K562 (cell line): Measurements from ENCODE around the gene PRUNE1. TPM values are rescaled to one million over a fixed set of nuclear protein-coding genes. Genes with fewer than 3 reads are reported as not detected.
A peak's percentile ranks its signal among the peaks of the same experiment; 100 is the strongest.

Experiments
- DDX20 ChIP-seq: fragments of 450-650 bp; IDR thresholded peaks from 2 replicates; pipeline ENCODE4 v1.6.1; 2016; ENCODE audit warnings: missing genetic modification characterization, low read depth, mild to moderate bottlenecking, missing compliant biosample characterization, moderate library complexity
- FOXJ2 ChIP-seq: fragments of 200-800 bp; sonication (Bioruptor generic); IDR thresholded peaks from 2 replicates; pipeline ENCODE4 v1.6.1; 2016; ENCODE audit warnings: missing genetic modification characterization, missing compliant biosample characterization
- FOXK1 ChIP-seq: sonication (generic); formaldehyde crosslinking; IDR thresholded peaks from 2 replicates; pipeline ENCODE4 v1.8.0; 2022; ENCODE audit warnings: missing genetic modification reagents, mild to moderate bottlenecking, borderline replicate concordance
- JUN ChIP-seq, 2 experiments: sonication (generic) in 1 of 2; formaldehyde crosslinking in 1 of 2; IDR thresholded peaks; 2 replicates each; pipeline versions ENCODE4 v1.6.1 to v1.8.0; 2012 to 2022; ENCODE audit warnings: borderline replicate concordance in 2 of 2, mild to moderate bottlenecking in 2 of 2, improper control_type of control experiment in 1 of 2, low read depth in 1 of 2, low read length in 1 of 2, missing genetic modification reagents in 1 of 2
- MBD2 ChIP-seq: sonication (generic); IDR thresholded peaks from 2 replicates; pipeline ENCODE4 v1.6.1; 2016; ENCODE audit warnings: low read depth, borderline replicate concordance
- NFXL1 ChIP-seq: fragments of 450-650 bp; formaldehyde crosslinking; IDR thresholded peaks from 2 replicates; pipeline ENCODE4 v1.4.0; 2021; ENCODE audit warnings: mild to moderate bottlenecking
- POLR2H ChIP-seq: IDR thresholded peaks from 2 replicates; pipeline ENCODE4 v1.6.1; 2016; ENCODE audit warnings: missing genetic modification characterization, low read depth, mild to moderate bottlenecking, control low read depth, missing compliant biosample characterization, moderate library complexity
- PURB ChIP-seq: sonication (generic); formaldehyde crosslinking; IDR thresholded peaks from 2 replicates; pipeline ENCODE4 v1.9.0; 2021; ENCODE audit warnings: low read depth, mild to moderate bottlenecking, missing genetic modification reagents
- RREB1 ChIP-seq: fragments of 250-450 bp; sonication (Bioruptor Pico); IDR thresholded peaks from 2 replicates; pipeline ENCODE4 v1.4.0; 2020
- SMARCC2 ChIP-seq: fragments of 450-650 bp; IDR thresholded peaks from 2 replicates; pipeline ENCODE4 v1.6.1; 2017; ENCODE audit warnings: antibody characterized with exemption, moderate library complexity, mild to moderate bottlenecking, low read depth
- SP1 ChIP-seq: sonication (generic); formaldehyde crosslinking; IDR thresholded peaks from 2 replicates; pipeline ENCODE4 v1.8.1; 2022; ENCODE audit warnings: mild to moderate bottlenecking, missing genetic modification reagents
- ZC3H11A ChIP-seq: IDR thresholded peaks from 2 replicates; pipeline ENCODE4 v1.6.1; 2012; ENCODE audit warnings: low read depth, low read length, improper control_type of control experiment
- ZFX ChIP-seq: sonication (generic); formaldehyde crosslinking; IDR thresholded peaks from 2 replicates; pipeline ENCODE4 v1.8.0; 2022; ENCODE audit warnings: mild to moderate bottlenecking, missing genetic modification reagents, moderate library complexity
- polyA plus RNA-seq, 8 experiments: library from polyadenylated mRNA; depleted of rRNA in 4 of 8; stranded (reverse) in 5 of 8; unstranded in 3 of 8; fragments of >200 nt; fragmentation: Nextera tagmentation in 2 of 8; fragmentation: Illumina TruSeq in 1 of 8; extraction: Ambion mirVana in 2 of 8; extraction: Trizol in 1 of 8; gene quantifications; 2 replicates each; pipeline versions ENCODE4 v1.2.1 to v1.2.3, GENCODE V29; 2011 to 2014; ENCODE audit warnings: inconsistent platforms in 1 of 8, missing spikeins in 1 of 8
- total RNA-seq, 7 experiments: library from RNA; depleted of rRNA in 6 of 7; stranded (reverse); fragments of >200 nt in 6 of 7; fragmentation: Illumina TruSeq in 2 of 7; extraction: Trizol in 2 of 7; gene quantifications; 2 replicates each; pipeline versions ENCODE4 v1.2.1 to v1.2.3, GENCODE V29; 2011 to 2021; ENCODE audit warnings: low replicate concordance in 1 of 7
- TF ChIP-seq, protein P1 (sequence below): sonication (generic); formaldehyde crosslinking; IDR thresholded peaks from 2 replicates; pipeline ENCODE4 v1.9.0; 2022; ENCODE audit warnings: mild to moderate bottlenecking, missing genetic modification reagents
- TF ChIP-seq, protein P2 (sequence below): fragments of 150-350 bp; IDR thresholded peaks from 2 replicates; pipeline ENCODE4 v1.6.1; 2014; ENCODE audit warnings: low read depth, mild to moderate bottlenecking, low read length, borderline replicate concordance

PRUNE1 gene
- total and polyA plus RNA-seq, 9 of the 15 experiments (the other 6 are each of a cell fraction or from before 2014, with no cell fraction given) = 16.7 to 48.3 (median 26.2) TPM

DNA sequence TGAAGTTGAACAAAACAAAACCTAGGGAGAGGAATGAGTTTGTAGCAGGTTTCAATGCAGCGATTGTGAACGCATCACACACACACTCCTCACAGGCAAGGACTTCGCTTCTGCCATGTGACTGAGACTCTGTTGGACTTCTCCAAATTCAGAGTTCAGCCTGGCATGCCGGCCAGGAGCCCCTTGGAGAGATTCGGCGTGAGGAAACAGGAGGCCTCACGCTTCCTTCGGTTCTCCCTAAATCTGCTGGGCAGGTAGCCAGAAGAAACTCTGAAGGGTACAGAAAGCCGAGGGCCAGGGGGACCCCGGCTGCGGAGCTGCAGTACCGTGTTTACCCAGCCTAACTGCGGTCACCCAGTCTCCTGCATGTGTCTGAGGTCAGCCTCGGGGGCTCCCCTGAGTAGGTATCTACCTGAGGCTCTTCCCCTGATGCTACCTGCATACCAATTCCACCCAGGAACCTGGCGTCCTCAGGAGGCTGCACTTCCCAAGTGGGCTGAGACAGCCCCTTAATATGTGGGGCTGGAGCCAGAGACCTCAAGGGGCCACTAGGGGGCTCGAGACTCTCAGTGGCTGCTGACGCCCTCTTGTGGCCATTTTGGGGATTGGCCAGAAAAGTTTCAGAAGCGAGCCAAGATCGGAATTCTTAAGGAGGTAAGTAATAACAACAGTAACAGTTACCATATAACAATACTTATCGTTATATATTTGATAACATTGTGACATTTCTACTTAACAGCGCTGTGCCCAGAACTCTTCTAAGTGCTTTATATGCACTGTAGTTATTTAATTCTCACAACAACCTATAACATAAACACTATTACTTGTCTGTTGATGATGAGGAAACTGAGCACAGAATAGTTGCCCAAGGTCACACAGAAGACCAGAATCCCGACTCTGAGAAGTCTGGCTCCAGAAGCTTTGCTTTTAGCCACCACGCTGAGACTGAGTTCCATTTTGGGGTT, 28.9 kb upstream of the PRUNE1 start (continued):
- TF ChIP-seq, protein P1, sequence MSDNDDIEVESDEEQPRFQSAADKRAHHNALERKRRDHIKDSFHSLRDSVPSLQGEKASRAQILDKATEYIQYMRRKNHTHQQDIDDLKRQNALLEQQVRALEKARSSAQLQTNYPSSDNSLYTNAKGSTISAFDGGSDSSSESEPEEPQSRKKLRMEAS (CRISPR knock-in tag) = no peak; the same call in 1 of the 2 replicates
- 0 out of 2 replicates have a peak, but pooled peaks have one; percentile 50 for TF ChIP-seq ZC3H11A
- peak; percentile 80 for TF ChIP-seq SP1
- no peak for TF ChIP-seq MBD2
- no peak for TF ChIP-seq RREB1
- no peak; the same call in 1 of the 2 replicates for TF ChIP-seq SMARCC2
- TF ChIP-seq, protein P2, sequence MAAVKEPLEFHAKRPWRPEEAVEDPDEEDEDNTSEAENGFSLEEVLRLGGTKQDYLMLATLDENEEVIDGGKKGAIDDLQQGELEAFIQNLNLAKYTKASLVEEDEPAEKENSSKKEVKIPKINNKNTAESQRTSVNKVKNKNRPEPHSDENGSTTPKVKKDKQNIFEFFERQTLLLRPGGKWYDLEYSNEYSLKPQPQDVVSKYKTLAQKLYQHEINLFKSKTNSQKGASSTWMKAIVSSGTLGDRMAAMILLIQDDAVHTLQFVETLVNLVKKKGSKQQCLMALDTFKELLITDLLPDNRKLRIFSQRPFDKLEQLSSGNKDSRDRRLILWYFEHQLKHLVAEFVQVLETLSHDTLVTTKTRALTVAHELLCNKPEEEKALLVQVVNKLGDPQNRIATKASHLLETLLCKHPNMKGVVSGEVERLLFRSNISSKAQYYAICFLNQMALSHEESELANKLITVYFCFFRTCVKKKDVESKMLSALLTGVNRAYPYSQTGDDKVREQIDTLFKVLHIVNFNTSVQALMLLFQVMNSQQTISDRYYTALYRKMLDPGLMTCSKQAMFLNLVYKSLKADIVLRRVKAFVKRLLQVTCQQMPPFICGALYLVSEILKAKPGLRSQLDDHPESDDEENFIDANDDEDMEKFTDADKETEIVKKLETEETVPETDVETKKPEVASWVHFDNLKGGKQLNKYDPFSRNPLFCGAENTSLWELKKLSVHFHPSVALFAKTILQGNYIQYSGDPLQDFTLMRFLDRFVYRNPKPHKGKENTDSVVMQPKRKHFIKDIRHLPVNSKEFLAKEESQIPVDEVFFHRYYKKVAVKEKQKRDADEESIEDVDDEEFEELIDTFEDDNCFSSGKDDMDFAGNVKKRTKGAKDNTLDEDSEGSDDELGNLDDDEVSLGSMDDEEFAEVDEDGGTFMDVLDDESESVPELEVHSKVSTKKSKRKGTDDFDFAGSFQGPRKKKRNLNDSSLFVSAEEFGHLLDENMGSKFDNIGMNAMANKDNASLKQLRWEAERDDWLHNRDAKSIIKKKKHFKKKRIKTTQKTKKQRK = no peak
- TF ChIP-seq FOXK1 (CRISPR knock-in tag) = peak; percentile 79; the same call in 1 of the 2 replicates
- no peak for TF ChIP-seq POLR2H (tag)
- no peak for TF ChIP-seq NFXL1 (CRISPR knock-in tag)
- TF ChIP-seq FOXJ2 (tag) = no peak
- TF ChIP-seq JUN (IDR thresholded peaks at IDR 0.05; ENCODE audit: borderline replicate concordance, low read depth, low read length) = peak; percentile 59; the same call in 1 of the 2 replicates
- no peak for TF ChIP-seq JUN (CRISPR knock-in tag; IDR thresholded peaks at IDR 0.05; ENCODE audit: borderline replicate concordance)
- no peak for TF ChIP-seq PURB (CRISPR knock-in tag)
- peak; percentile 42; the same call in 1 of the 2 replicates for TF ChIP-seq ZFX (CRISPR knock-in tag)
- TF ChIP-seq DDX20 (tag) = no peak
